Measurements from ENCODE around the gene GSC. TPM values are rescaled to one million over a fixed set of nuclear protein-coding genes. Genes with fewer than 3 reads are reported as not detected.
"Not testable (repeated sequence)": the region's sequence is repeated elsewhere in the genome, so short reads cannot be mapped to it uniquely, and the experiment has no call there.

The GSC gene
- total RNA-seq, 1 experiment from 2014 or later = not detected

GRCh38 chr14:94748667-94749347 is 21.1 kb downstream of the GSC start:
- peak; percentile 72 for DNase-seq
- TF ChIP-seq CTCF (IDR thresholded peaks at IDR 0.05; ENCODE audit: unreplicated experiment) = peak; percentile 43
- Mint-ChIP-seq H3K27me3 (ENCODE audit: unreplicated experiment) (peaks cover 35% of the 10 kb centered on the region), H3K36me3 (ENCODE audit: insufficient read depth, unreplicated experiment) (no peaks in the 10 kb centered on the region), H3K4me1 (ENCODE audit: low read depth, unreplicated experiment) (peaks cover 10% of the 10 kb centered on the region), H3K4me3 (ENCODE audit: low read depth, unreplicated experiment) (peak overlapping the region; percentile 37), H3K9me3 (ENCODE audit: low read depth, unreplicated experiment) (no peaks in the 10 kb centered on the region), H3K27ac (ENCODE audit: unreplicated experiment) (no peak overlapping the region)
- CTCF ChIA-PET = interaction anchor here (0.6 to 1.6 kb wide), 9 partner anchors 8 to 1459 kb away, joined by 3 to 6 read pairs (median 3); no protein-coding TSS in a partner anchor
- BruUV-seq (replicated peaks) = no TSS peak
- intact Hi-C loops (cut with micrococcal nuclease; ENCODE audit: unreplicated experiment) = loop anchor here (2.0 kb wide), 1 partner anchor 60 kb away; no protein-coding TSS in a partner anchor

- no peak for TF ChIP-seq CTCF (IDR thresholded peaks at IDR 0.05; ENCODE audit: unreplicated experiment)
- no peaks in the 10 kb centered on the region for H3K9me3 Mint-ChIP-seq (ENCODE audit: low read depth, unreplicated experiment)
- no peak for DNase-seq
- H3K27me3 Mint-ChIP-seq (ENCODE audit: unreplicated experiment) = peaks cover 36% of the 10 kb centered on the region
- CTCF ChIA-PET = interaction anchor here (0.7 to 1.0 kb wide), 6 partner anchors 11 to 1265 kb away, joined by 3 to 6 read pairs (median 3); no protein-coding TSS in a partner anchor
- H3K4me3 Mint-ChIP-seq (ENCODE audit: low read depth, unreplicated experiment) = no peak overlapping the region
- H3K36me3 Mint-ChIP-seq (ENCODE audit: insufficient read depth, unreplicated experiment) = no peaks in the 10 kb centered on the region
- no TSS peak for BruUV-seq (replicated peaks)
- H3K4me1 Mint-ChIP-seq (ENCODE audit: low read depth, unreplicated experiment) = peaks cover 10% of the 10 kb centered on the region
- intact Hi-C loops (cut with micrococcal nuclease; ENCODE audit: unreplicated experiment) = loop anchor here (2.0 kb wide), 1 partner anchor 59 kb away; no protein-coding TSS in a partner anchor
- H3K27ac Mint-ChIP-seq (ENCODE audit: unreplicated experiment) = no peak overlapping the region
Observed at GRCh38 chr14:94747739-94748138, 22.2 kb downstream of the GSC start.

GRCh38 chr14:94747153-94747552 is 22.8 kb downstream of the GSC start:
- CTCF ChIA-PET = interaction anchor here (0.7 kb wide), 1 partner anchor 52 kb away, joined by 3 read pairs; no protein-coding TSS in a partner anchor
- H3K4me1 Mint-ChIP-seq (ENCODE audit: low read depth, unreplicated experiment); BruUV-seq (replicated peaks); H3K27ac Mint-ChIP-seq (ENCODE audit: unreplicated experiment); DNase-seq; H3K4me3 Mint-ChIP-seq (ENCODE audit: low read depth, unreplicated experiment); intact Hi-C loops (cut with micrococcal nuclease; ENCODE audit: unreplicated experiment); H3K36me3 Mint-ChIP-seq (ENCODE audit: insufficient read depth, unreplicated experiment); H3K9me3 Mint-ChIP-seq (ENCODE audit: low read depth, unreplicated experiment): not testable (repeated sequence)
- peaks cover 36% of the 10 kb centered on the region for H3K27me3 Mint-ChIP-seq (ENCODE audit: unreplicated experiment)

- DNase-seq = no peak
- intact Hi-C loops (cut with micrococcal nuclease; ENCODE audit: unreplicated experiment) = no loop called here
- TF ChIP-seq CTCF (IDR thresholded peaks at IDR 0.05; ENCODE audit: unreplicated experiment) = no peak
- Mint-ChIP-seq H3K9me3 (ENCODE audit: low read depth, unreplicated experiment) (no peaks in the 10 kb centered on the region), H3K27ac (ENCODE audit: unreplicated experiment) (no peak overlapping the region), H3K4me1 (ENCODE audit: low read depth, unreplicated experiment) (peaks cover 10% of the 10 kb centered on the region), H3K27me3 (ENCODE audit: unreplicated experiment) (peaks cover 33% of the 10 kb centered on the region), H3K4me3 (ENCODE audit: low read depth, unreplicated experiment) (no peak overlapping the region), H3K36me3 (ENCODE audit: insufficient read depth, unreplicated experiment) (no peaks in the 10 kb centered on the region)
- BruUV-seq (replicated peaks) = no TSS peak
- CTCF ChIA-PET = no interaction called here
Observed at GRCh38 chr14:94746131-94746530, 23.8 kb downstream of the GSC start.

- H3K36me3 Mint-ChIP-seq (ENCODE audit: insufficient read depth, unreplicated experiment) = no peaks in the 10 kb centered on the region
- peaks cover 9% of the 10 kb centered on the region for H3K4me1 Mint-ChIP-seq (ENCODE audit: low read depth, unreplicated experiment)
- TF ChIP-seq CTCF (IDR thresholded peaks at IDR 0.05; ENCODE audit: unreplicated experiment) = no peak
- intact Hi-C loops (cut with micrococcal nuclease; ENCODE audit: unreplicated experiment) = no loop called here
- peaks cover 13% of the 10 kb centered on the region for H3K27me3 Mint-ChIP-seq (ENCODE audit: unreplicated experiment)
- no TSS peak for BruUV-seq (replicated peaks)
- no peak overlapping the region for H3K4me3 Mint-ChIP-seq (ENCODE audit: low read depth, unreplicated experiment)
- H3K27ac Mint-ChIP-seq (ENCODE audit: unreplicated experiment) = no peak overlapping the region
- no peak for DNase-seq
- H3K9me3 Mint-ChIP-seq (ENCODE audit: low read depth, unreplicated experiment) = no peaks in the 10 kb centered on the region
- CTCF ChIA-PET = no interaction called here
Observed at GRCh38 chr14:94738751-94739150, 31.2 kb downstream of the GSC start.
